Fibroblast of mammary gland (primary cell): ENCODE data around the gene CNTN5.

Experiments used
- DNase-seq: peaks from one replicate; pipeline ENCODE4 v3.0.0-alpha.2; 2010; ENCODE audit warnings: low read depth
- H3K4me3 ChIP-seq: 2 replicates; pipeline ENCODE4 v1.5.1; 2011; ENCODE audit warnings: low read depth, mild to moderate bottlenecking, low read length, moderate library complexity; ENCODE audit not compliant: control insufficient read depth
- CTCF ChIP-seq: conservative IDR thresholded peaks from 2 replicates; pipeline ENCODE4 v1.5.1; 2011; ENCODE audit warnings: low read depth, low read length, inconsistent platforms; ENCODE audit not compliant: control insufficient read depth, insufficient read depth

CNTN5 gene

GRCh38 chr11:100098560-100098959 is 1077.8 kb downstream of the CNTN5 start:
- TF ChIP-seq CTCF, result no peak
- no peak for DNase-seq
- H3K4me3 ChIP-seq, result no peak overlapping the region

GRCh38 chr11:100105255-100105981 is 1084.7 kb downstream of the CNTN5 start:
- no peak for DNase-seq
- TF ChIP-seq CTCF, result no peak
- no peak overlapping the region for H3K4me3 ChIP-seq

- no peak for TF ChIP-seq CTCF
- no peak for DNase-seq
- H3K4me3 ChIP-seq, result no peak overlapping the region
These were observed 1085.2 kb downstream of the CNTN5 start for GRCh38 chr11:100105982-100106358.

GRCh38 chr11:100119176-100119575 is 1098.4 kb downstream of the CNTN5 start:
- no peak overlapping the region for H3K4me3 ChIP-seq
- TF ChIP-seq CTCF, result no peak
- DNase-seq, result no peak

GRCh38 chr11:100133114-100133513 is 1112.4 kb downstream of the CNTN5 start:
- H3K4me3 ChIP-seq, result no peak overlapping the region
- no peak for DNase-seq
- no peak for TF ChIP-seq CTCF

- no peak for TF ChIP-seq CTCF
- DNase-seq, result no peak
- no peak overlapping the region for H3K4me3 ChIP-seq
These were observed 1120.5 kb downstream of the CNTN5 start for GRCh38 chr11:100141201-100141600.

GRCh38 chr11:100151944-100152343 is 1131.2 kb downstream of the CNTN5 start:
- no peak for TF ChIP-seq CTCF
- DNase-seq, result peak; percentile 19
- no peak overlapping the region for H3K4me3 ChIP-seq
